ENCODE data around the gene SYT9.

- TF ChIP-seq, protein P1, sequence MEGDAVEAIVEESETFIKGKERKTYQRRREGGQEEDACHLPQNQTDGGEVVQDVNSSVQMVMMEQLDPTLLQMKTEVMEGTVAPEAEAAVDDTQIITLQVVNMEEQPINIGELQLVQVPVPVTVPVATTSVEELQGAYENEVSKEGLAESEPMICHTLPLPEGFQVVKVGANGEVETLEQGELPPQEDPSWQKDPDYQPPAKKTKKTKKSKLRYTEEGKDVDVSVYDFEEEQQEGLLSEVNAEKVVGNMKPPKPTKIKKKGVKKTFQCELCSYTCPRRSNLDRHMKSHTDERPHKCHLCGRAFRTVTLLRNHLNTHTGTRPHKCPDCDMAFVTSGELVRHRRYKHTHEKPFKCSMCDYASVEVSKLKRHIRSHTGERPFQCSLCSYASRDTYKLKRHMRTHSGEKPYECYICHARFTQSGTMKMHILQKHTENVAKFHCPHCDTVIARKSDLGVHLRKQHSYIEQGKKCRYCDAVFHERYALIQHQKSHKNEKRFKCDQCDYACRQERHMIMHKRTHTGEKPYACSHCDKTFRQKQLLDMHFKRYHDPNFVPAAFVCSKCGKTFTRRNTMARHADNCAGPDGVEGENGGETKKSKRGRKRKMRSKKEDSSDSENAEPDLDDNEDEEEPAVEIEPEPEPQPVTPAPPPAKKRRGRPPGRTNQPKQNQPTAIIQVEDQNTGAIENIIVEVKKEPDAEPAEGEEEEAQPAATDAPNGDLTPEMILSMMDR (IDR thresholded peaks at IDR 0.05): no peak
- TF ChIP-seq POLR2A (IDR thresholded peaks at IDR 0.05): no peak
These were observed 131.7 kb downstream of the SYT9 start for GRCh38 chr11:7383406-7383805.
